IPS-15b (cell line): Measurements from ENCODE around the gene ATG7.

ENCODE experiments used
- H3K27me3 ChIP-seq: one replicate; pipeline ENCODE4 v1.6.1; 2013; ENCODE audit warnings: low read length; ENCODE audit not compliant: control insufficient read depth, insufficient read depth
- H3K36me3 ChIP-seq: one replicate; pipeline ENCODE4 v1.6.1; 2013; ENCODE audit warnings: low read length; ENCODE audit not compliant: control insufficient read depth, insufficient read depth
- H3K4me1 ChIP-seq: one replicate; pipeline ENCODE4 v1.6.1; 2013; ENCODE audit warnings: mild to moderate bottlenecking, low read length; ENCODE audit not compliant: control insufficient read depth, insufficient read depth
- H3K4me3 ChIP-seq: one replicate; pipeline ENCODE4 v1.5.1; 2013; ENCODE audit warnings: low read depth, low read length
- H3K9ac ChIP-seq: one replicate; pipeline ENCODE4 v1.6.1; 2013; ENCODE audit warnings: low read depth, mild to moderate bottlenecking, low read length
- H3K9me3 ChIP-seq: one replicate; pipeline ENCODE4 v1.6.1; 2013; ENCODE audit warnings: mild to moderate bottlenecking, low read length; ENCODE audit not compliant: control insufficient read depth, insufficient read depth

Gene ATG7

DNA sequence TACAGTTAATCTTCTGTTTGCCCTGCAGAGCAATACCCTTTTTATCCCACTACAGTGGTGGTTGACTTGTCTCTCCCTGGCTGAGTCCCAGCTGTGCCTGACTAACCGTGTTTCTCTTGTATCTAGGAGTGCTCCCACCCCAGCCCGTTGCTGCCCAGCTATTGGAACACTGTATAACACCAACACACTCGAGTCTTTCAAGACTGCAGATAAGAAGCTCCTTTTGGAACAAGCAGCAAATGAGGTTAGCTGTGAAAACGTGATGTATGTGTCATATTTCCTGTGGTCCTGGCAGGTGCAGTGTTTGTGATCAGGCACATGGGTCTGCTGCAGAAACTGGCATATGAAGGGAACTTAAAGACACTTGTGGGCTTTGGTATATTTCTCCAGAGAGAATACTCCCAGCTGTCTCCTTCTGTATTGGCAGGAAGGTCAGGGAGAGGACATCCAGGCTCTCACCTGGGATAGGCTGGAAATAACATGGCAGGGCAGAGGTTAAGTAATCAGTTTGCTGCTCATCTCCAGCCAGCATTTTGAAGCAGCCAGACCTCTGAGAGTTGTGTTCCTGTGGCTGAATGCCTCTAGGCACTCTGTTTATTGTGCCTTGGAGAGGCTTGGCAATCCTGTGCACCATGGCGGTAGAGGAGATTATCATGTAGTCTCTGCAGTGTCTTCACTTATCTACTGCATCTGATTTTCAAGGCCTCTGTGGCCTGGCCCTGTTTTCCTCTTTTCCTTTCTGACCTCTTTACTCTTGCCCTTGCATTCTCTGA is 34.8 kb downstream of the ATG7 start:
- Histone ChIP-seq H3K36me3 (peaks cover 6% of the 10 kb centered on the region), H3K27me3 (no peaks in the 10 kb centered on the region), H3K4me1 (no peaks in the 10 kb centered on the region), H3K9ac (no peak overlapping the region), H3K9me3 (no peaks in the 10 kb centered on the region), H3K4me3 (no peak overlapping the region)

DNA sequence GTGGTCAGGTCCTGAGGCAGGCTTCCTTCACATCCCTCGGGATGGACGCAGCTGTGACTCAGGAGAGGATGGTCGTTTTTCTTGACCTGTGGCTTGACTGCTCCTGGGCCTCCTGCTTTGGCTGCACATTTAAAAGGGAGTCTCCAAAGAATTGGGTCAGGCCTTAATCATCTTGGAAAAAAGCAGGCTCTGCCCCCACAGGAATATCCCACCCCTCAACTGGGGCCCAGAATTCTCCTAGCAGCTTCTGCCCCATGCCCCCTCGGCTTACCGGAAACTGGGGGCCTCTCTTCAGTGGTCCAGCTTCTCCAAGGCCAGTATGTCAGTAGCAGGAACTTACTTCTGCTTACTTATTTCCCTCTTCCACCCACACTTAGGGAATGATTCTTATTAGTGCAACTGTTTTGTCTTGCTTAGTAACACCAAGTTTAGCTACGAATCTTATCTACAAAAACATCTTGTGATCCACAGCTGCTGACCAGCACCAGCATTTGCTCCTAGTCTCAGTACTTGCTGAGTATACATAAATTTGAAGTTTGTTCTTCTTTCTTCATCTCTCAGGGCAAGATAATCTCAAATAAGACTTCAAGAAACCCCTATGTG is 35.7 kb downstream of the ATG7 start:
- Histone ChIP-seq H3K9ac (no peak overlapping the region), H3K4me1 (no peaks in the 10 kb centered on the region), H3K4me3 (no peak overlapping the region), H3K9me3 (no peaks in the 10 kb centered on the region), H3K27me3 (no peaks in the 10 kb centered on the region), H3K36me3 (peaks cover 6% of the 10 kb centered on the region)

DNA sequence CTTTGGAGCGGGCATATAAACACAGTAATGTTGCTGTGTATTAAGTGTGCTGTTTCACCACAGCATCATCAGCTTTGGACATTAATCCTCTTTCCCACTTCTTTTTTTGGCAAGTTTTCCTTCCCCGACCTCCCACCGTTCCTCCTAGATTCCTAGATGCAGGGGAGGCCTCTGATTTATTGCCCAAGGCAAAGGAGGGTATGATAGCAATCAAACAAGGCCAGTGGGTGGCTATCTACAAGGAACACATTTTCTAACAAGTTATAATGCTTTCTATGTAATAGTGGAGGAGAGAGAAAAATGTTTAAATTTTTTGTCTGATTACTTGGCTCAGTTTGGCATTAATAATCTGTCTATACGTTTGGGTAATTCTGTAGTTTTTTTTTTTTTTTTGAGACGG is 38.1 kb downstream of the ATG7 start:
- Histone ChIP-seq H3K4me3 (no peak overlapping the region), H3K4me1 (no peaks in the 10 kb centered on the region), H3K9me3 (no peaks in the 10 kb centered on the region), H3K36me3 (peaks cover 6% of the 10 kb centered on the region), H3K27me3 (no peaks in the 10 kb centered on the region), H3K9ac (no peak overlapping the region)

DNA sequence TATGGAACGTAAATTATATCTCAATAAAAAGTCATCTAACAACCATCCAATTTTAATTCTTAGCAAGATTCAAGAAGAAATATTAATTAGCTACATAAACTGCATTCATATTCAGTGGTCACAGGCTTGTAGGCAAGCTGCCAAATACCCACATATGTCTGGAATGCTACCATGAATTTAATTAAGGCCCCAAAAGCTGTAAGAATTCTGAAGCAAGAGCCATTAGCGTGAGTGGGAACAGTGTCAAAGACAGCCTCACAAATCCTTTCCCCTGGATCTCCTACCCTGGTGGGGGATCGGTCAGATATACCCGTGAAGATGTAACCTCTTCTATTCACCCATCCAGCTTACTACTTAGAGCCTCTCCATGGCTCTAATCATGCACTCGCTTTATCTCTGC is 40.0 kb downstream of the ATG7 start:
- Histone ChIP-seq H3K36me3 (peaks cover 6% of the 10 kb centered on the region), H3K9ac (no peak overlapping the region), H3K9me3 (no peaks in the 10 kb centered on the region), H3K4me1 (no peaks in the 10 kb centered on the region), H3K27me3 (no peaks in the 10 kb centered on the region), H3K4me3 (no peak overlapping the region)

DNA sequence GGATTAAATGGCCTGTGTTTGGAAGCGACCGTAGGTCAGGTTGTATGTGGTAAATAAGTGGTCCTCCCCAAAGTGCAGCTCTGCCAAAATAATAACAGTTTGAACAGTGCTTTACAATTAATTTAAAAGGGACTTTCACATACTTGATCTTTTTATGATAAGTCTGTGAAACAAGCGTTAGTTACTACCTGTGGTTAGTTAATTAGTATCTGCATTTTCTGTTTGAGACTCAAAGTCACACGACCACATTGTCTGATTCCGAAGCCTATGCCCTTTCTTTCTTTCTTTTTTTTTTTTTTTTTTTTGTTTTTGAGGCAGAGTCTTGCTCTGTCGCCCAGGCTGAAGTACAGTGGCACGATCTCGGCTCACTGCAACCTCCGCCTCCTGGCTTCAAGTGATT is 45.1 kb downstream of the ATG7 start:
- Histone ChIP-seq H3K9ac (no peak overlapping the region), H3K4me3 (no peak overlapping the region), H3K4me1 (no peaks in the 10 kb centered on the region), H3K9me3 (no peaks in the 10 kb centered on the region), H3K27me3 (no peaks in the 10 kb centered on the region), H3K36me3 (peaks cover 2% of the 10 kb centered on the region)

DNA sequence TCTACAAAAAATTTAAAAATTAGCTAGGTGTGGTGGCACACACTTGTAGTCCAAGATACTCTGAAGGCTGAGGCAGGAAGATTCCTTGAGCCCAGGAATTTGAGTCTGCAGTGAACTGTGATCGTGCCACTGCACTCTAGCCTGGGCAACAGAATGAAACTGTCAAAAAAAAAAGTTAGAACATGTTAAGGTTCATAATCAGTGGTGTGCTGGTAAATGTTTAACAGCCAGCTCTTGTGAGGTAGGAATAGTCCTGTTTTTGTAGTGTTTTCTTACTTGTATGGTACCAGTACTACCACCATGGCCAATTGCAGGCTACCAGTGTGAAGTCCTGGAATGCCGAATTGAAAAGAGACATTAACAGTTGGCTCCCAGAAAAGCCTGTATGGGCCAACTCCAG is 50.7 kb downstream of the ATG7 start:
- Histone ChIP-seq H3K4me1 (no peaks in the 10 kb centered on the region), H3K36me3 (peaks cover 2% of the 10 kb centered on the region), H3K9ac (no peak overlapping the region), H3K9me3 (no peaks in the 10 kb centered on the region), H3K4me3 (no peak overlapping the region), H3K27me3 (no peaks in the 10 kb centered on the region)

DNA sequence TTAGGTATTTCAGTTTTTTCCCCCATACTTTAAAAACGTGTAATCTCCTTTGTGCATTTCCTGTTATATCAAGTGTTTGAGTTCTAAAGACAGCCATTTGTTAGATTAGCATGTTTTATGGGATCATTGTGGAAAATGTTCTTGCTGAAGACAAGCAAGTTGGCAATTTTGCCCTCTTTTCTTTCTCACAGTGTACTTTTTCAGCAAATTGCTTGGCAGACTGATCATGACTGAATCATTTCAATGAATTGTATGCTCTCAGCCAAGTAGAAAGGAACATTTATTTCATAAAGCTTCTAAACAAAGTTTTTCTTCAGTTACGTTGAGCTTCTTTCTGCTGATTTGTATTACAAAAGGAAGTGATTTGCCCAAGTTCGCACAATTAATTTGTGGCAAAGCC is 51.6 kb downstream of the ATG7 start:
- Histone ChIP-seq H3K36me3 (peaks cover 2% of the 10 kb centered on the region), H3K27me3 (no peaks in the 10 kb centered on the region), H3K9me3 (no peaks in the 10 kb centered on the region), H3K4me3 (no peak overlapping the region), H3K9ac (no peak overlapping the region), H3K4me1 (no peaks in the 10 kb centered on the region)

DNA sequence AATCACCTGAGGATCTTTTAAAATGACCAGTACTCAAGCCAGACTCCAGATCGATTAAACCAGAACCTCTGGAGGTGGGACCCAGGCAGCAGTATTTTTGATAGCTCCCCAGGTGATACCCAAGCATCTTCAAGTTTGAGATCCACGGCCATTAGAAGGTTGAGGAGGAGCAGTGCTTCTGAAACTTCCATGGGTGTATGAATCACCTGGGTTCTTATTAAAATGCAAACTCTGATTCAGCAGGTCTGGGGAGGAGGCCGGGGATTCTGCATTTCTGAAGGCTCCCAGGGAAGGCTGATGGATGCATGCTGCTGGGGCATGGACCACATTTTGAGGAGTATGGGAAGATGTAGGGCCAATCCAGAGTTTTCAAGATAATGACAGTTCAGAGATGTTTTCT is 55.4 kb downstream of the ATG7 start:
- Histone ChIP-seq H3K9me3 (no peaks in the 10 kb centered on the region), H3K4me3 (no peak overlapping the region), H3K4me1 (no peaks in the 10 kb centered on the region), H3K36me3 (no peaks in the 10 kb centered on the region), H3K27me3 (no peaks in the 10 kb centered on the region), H3K9ac (no peak overlapping the region)

DNA sequence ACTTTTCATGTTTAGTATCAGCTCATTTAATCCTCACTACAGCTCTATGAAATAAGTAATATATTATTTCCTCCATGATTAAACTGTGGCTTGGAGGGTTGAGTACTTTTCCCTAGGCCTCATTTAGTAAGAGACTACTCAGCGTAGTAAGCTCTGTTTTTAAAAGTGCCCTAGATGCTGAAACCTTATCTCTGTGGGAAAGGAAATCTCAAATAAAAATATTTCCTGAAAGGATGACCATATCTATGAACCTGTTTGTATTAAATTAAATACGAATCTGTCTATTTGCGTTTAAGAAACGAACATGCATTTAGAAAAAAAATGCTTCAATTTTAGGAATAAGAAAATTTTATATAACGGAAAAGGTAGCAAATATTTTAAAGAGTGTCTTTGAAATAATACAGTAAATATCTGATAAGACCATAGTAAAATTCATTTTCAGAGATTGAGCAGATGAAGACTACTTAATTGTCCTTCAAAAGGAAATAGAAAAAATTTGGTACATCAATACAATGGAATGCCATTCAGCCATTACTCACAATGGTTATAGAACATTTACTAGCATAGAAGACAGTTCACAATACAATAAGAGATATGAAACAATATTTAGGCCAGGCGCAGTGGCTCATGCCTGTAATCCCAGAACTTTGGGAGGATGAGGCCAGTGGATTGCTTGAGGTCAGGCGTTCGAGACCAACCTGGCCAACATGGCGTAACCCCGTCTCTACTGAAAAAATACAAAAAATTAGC is 56.2 kb downstream of the ATG7 start:
- Histone ChIP-seq H3K27me3 (no peaks in the 10 kb centered on the region), H3K4me1 (no peaks in the 10 kb centered on the region), H3K4me3 (no peak overlapping the region), H3K36me3 (no peaks in the 10 kb centered on the region), H3K9ac (no peak overlapping the region), H3K9me3 (no peaks in the 10 kb centered on the region)

DNA sequence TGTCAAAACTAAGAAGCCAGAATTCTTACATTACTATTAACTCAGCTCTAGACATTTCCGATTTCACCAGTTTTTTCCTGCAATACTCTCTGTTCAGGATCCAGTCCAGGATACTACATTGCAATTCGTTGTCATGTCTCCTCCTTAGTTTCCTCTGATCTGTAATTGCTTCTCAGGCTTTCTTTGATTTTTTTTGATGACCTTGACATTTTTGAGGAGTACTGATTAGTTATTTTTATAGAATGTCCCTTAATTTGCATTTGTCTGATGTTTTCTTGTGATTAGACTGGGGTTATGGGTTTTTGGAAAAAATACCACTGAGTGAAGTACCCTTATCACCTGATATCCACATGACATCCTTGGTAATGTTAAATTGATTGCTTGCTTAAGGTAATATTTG is 57.6 kb downstream of the ATG7 start:
- Histone ChIP-seq H3K9ac (no peak overlapping the region), H3K27me3 (no peaks in the 10 kb centered on the region), H3K4me1 (no peaks in the 10 kb centered on the region), H3K4me3 (no peak overlapping the region), H3K9me3 (no peaks in the 10 kb centered on the region), H3K36me3 (no peaks in the 10 kb centered on the region)

DNA sequence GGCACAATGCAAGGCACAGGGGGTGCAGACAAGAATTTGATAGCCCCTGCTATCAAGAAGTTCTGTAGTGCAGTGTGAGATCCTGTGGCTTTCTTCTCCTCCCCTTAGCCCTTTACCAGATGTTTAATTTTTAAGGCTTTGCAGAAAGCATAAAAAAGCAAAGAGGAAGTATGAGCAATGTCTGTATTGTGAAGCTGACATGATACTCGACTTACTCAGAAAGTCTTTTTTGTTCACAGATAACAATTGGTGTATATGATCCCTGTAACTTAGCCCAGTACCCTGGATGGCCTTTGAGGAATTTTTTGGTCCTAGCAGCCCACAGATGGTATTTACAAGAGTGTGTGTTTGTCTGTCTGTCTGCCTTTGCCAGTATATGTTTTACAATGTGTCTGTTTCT is 58.9 kb downstream of the ATG7 start:
- no peaks in the 10 kb centered on the region for H3K4me1 ChIP-seq
- H3K9me3 ChIP-seq: no peaks in the 10 kb centered on the region
- no peak overlapping the region for H3K9ac ChIP-seq
- H3K36me3 ChIP-seq: no peaks in the 10 kb centered on the region
- no peak overlapping the region for H3K4me3 ChIP-seq
- no peaks in the 10 kb centered on the region for H3K27me3 ChIP-seq
